ENCODE results near the gene VPS26B.

GRCh38 chr11:134229126-134229790, 4.8 kb downstream of the VPS26B start:
- no peak for TF ChIP-seq POLR2A (IDR thresholded peaks at IDR 0.05)
- TF ChIP-seq, protein P1, sequence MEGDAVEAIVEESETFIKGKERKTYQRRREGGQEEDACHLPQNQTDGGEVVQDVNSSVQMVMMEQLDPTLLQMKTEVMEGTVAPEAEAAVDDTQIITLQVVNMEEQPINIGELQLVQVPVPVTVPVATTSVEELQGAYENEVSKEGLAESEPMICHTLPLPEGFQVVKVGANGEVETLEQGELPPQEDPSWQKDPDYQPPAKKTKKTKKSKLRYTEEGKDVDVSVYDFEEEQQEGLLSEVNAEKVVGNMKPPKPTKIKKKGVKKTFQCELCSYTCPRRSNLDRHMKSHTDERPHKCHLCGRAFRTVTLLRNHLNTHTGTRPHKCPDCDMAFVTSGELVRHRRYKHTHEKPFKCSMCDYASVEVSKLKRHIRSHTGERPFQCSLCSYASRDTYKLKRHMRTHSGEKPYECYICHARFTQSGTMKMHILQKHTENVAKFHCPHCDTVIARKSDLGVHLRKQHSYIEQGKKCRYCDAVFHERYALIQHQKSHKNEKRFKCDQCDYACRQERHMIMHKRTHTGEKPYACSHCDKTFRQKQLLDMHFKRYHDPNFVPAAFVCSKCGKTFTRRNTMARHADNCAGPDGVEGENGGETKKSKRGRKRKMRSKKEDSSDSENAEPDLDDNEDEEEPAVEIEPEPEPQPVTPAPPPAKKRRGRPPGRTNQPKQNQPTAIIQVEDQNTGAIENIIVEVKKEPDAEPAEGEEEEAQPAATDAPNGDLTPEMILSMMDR (IDR thresholded peaks at IDR 0.05), result no peak

Data from Peyer's patch (tissue), 4 donors.